WTC11 (cell line): ENCODE data around the gene DNMT3A. TPM values are rescaled to one million over a fixed set of nuclear protein-coding genes. Genes with fewer than 3 reads are reported as not detected.

Experiments used
- ATAC-seq: fragments of 200-7000 bp; cut with Tn5 transposase; 2 replicates; pipeline ENCODE4 v1.10.0; 2021; ENCODE audit warnings: mild to moderate bottlenecking, moderate library complexity
- CTCF ChIA-PET: fragments of 300-600 bp; sonication (Branson Sonifier 250); formaldehyde crosslinking; loops from one replicate; lab custom pipeline; 2021; ENCODE audit warnings: antibody characterized with exemption; lab: Charles Lee
- POLR2A ChIA-PET: fragments of 350-600 bp; sonication (Branson Sonifier 250); formaldehyde crosslinking; loops from one replicate; lab custom pipeline; 2021; ENCODE audit warnings: antibody characterized with exemption; lab: Charles Lee
- DNase-seq: peaks from one replicate; pipeline ENCODE4 v3.0.0; 2021; ENCODE audit warnings: low spot score
- H3K27ac Mint-ChIP-seq: 2 replicates; pipeline ENCODE4 v1.8.0; 2021; ENCODE audit warnings: mixed read lengths
- H3K27me3 Mint-ChIP-seq: 2 replicates; pipeline ENCODE4 v1.8.0; 2021; ENCODE audit warnings: low read depth, mild to moderate bottlenecking, moderate library complexity, mixed read lengths
- H3K36me3 Mint-ChIP-seq: 2 replicates; pipeline ENCODE4 v1.8.0; 2021; ENCODE audit warnings: mixed read lengths
- H3K4me1 Mint-ChIP-seq: 2 replicates; pipeline ENCODE4 v1.8.0; 2022; ENCODE audit warnings: mixed read lengths
- H3K4me3 Mint-ChIP-seq: 2 replicates; pipeline ENCODE4 v1.8.0; 2021; ENCODE audit warnings: mild to moderate bottlenecking, moderate library complexity, mixed read lengths
- H3K9me3 Mint-ChIP-seq: 2 replicates; pipeline ENCODE4 v1.8.0; 2021; ENCODE audit warnings: mixed read lengths
- E2F5 ChIP-seq: sonication (generic); formaldehyde crosslinking; IDR thresholded peaks from 2 replicates; pipeline ENCODE4 v1.8.1; 2022; ENCODE audit warnings: mild to moderate bottlenecking, moderate library complexity, missing genetic modification reagents
- ELF4 ChIP-seq: sonication (generic); formaldehyde crosslinking; IDR thresholded peaks from 2 replicates; pipeline ENCODE4 v1.8.1; 2022; ENCODE audit warnings: low read depth, mild to moderate bottlenecking, moderate library complexity, missing genetic modification reagents
- ERG ChIP-seq: fragments of 250-450 bp; sonication (Bioruptor Pico); IDR thresholded peaks from 2 replicates; pipeline ENCODE4 v1.8.0; 2021; ENCODE audit warnings: mild to moderate bottlenecking
- ESRRA ChIP-seq: sonication (generic); formaldehyde crosslinking; IDR thresholded peaks from 2 replicates; pipeline ENCODE4 v1.8.1; 2022; ENCODE audit warnings: mild to moderate bottlenecking, missing genetic modification reagents, borderline replicate concordance
- GABPB1 ChIP-seq: sonication (generic); formaldehyde crosslinking; IDR thresholded peaks from 2 replicates; pipeline ENCODE4 v1.8.1; 2023; ENCODE audit warnings: mild to moderate bottlenecking, missing genetic modification reagents
- HMGXB4 ChIP-seq: sonication (generic); formaldehyde crosslinking; IDR thresholded peaks from 2 replicates; pipeline ENCODE4 v1.8.1; 2023; ENCODE audit warnings: mild to moderate bottlenecking, moderate library complexity, missing genetic modification reagents
- IRF2 ChIP-seq: sonication (generic); formaldehyde crosslinking; IDR thresholded peaks from 2 replicates; pipeline ENCODE4 v1.8.0; 2022; ENCODE audit warnings: low read depth, missing genetic modification reagents, borderline replicate concordance
- NFE2L1 ChIP-seq: sonication (generic); formaldehyde crosslinking; IDR thresholded peaks from 2 replicates; pipeline ENCODE4 v1.8.1; 2023; ENCODE audit warnings: missing genetic modification reagents
- NR2C2 ChIP-seq: sonication (generic); formaldehyde crosslinking; IDR thresholded peaks from 2 replicates; pipeline ENCODE4 v1.8.0; 2022; ENCODE audit warnings: mild to moderate bottlenecking, missing genetic modification reagents
- PRRX2 ChIP-seq: fragments of 250-450 bp; sonication (Bioruptor Pico); IDR thresholded peaks from 2 replicates; pipeline ENCODE4 v1.8.0; 2021; ENCODE audit warnings: mild to moderate bottlenecking
- RELA ChIP-seq: sonication (generic); formaldehyde crosslinking; IDR thresholded peaks from 2 replicates; pipeline ENCODE4 v1.8.1; 2022; ENCODE audit warnings: missing genetic modification reagents, mild to moderate bottlenecking, borderline replicate concordance
- ZBTB21 ChIP-seq: sonication (generic); formaldehyde crosslinking; IDR thresholded peaks from 2 replicates; pipeline ENCODE4 v1.8.1; 2023; ENCODE audit warnings: mild to moderate bottlenecking, missing genetic modification reagents, borderline replicate concordance
- ZNF138 ChIP-seq: sonication (generic); formaldehyde crosslinking; conservative IDR thresholded peaks from 2 replicates; pipeline ENCODE4 v1.8.1; 2022; ENCODE audit warnings: mild to moderate bottlenecking, moderate library complexity, missing genetic modification reagents
- ZNF232 ChIP-seq: sonication (generic); formaldehyde crosslinking; IDR thresholded peaks from 2 replicates; pipeline ENCODE4 v1.8.0; 2022; ENCODE audit warnings: mild to moderate bottlenecking, missing genetic modification reagents
- total RNA-seq: library from RNA; stranded (reverse); gene quantifications from 3 replicates; pipeline ENCODE4 v1.2.3, GENCODE V29; 2021
- TF ChIP-seq, protein P1 (sequence below): sonication (generic); formaldehyde crosslinking; IDR thresholded peaks from 2 replicates; pipeline ENCODE4 v1.8.0; 2022; ENCODE audit warnings: mild to moderate bottlenecking, missing genetic modification reagents
- TF ChIP-seq, protein P2 (sequence below): sonication (generic); formaldehyde crosslinking; IDR thresholded peaks from 2 replicates; pipeline ENCODE4 v1.8.1; 2023; ENCODE audit warnings: mild to moderate bottlenecking, missing genetic modification reagents
- TF ChIP-seq, protein P3 (sequence below): sonication (generic); formaldehyde crosslinking; IDR thresholded peaks from 2 replicates; pipeline ENCODE4 v1.8.1; 2023; ENCODE audit warnings: mild to moderate bottlenecking, missing genetic modification reagents
- TF ChIP-seq, protein P4 (sequence below): fragments of 250-450 bp; sonication (Bioruptor Pico); IDR thresholded peaks from 2 replicates; pipeline ENCODE4 v1.9.0; 2021; ENCODE audit warnings: mild to moderate bottlenecking, borderline replicate concordance

The DNMT3A gene
- total RNA-seq, 1 experiment from 2014 or later: 154 TPM

- TF ChIP-seq ZNF232 (CRISPR knock-in tag) (no peak), NFE2L1 (CRISPR knock-in tag) (no peak)
- TF ChIP-seq, protein P1, sequence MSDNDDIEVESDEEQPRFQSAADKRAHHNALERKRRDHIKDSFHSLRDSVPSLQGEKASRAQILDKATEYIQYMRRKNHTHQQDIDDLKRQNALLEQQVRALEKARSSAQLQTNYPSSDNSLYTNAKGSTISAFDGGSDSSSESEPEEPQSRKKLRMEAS (CRISPR knock-in tag): peak; percentile 15; the same call in 1 of the 2 replicates
- TF ChIP-seq, protein P2, sequence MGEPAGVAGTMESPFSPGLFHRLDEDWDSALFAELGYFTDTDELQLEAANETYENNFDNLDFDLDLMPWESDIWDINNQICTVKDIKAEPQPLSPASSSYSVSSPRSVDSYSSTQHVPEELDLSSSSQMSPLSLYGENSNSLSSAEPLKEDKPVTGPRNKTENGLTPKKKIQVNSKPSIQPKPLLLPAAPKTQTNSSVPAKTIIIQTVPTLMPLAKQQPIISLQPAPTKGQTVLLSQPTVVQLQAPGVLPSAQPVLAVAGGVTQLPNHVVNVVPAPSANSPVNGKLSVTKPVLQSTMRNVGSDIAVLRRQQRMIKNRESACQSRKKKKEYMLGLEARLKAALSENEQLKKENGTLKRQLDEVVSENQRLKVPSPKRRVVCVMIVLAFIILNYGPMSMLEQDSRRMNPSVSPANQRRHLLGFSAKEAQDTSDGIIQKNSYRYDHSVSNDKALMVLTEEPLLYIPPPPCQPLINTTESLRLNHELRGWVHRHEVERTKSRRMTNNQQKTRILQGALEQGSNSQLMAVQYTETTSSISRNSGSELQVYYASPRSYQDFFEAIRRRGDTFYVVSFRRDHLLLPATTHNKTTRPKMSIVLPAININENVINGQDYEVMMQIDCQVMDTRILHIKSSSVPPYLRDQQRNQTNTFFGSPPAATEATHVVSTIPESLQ (CRISPR knock-in tag): no peak
Measured at GRCh38 chr2:25252291-25253152, 89.2 kb downstream of the DNMT3A start (continued).

GRCh38 chr2:25251422-25252273, 90.1 kb downstream of the DNMT3A start:
- CTCF ChIA-PET: interaction anchor here (0.6 to 3.9 kb wide), 10 partner anchors 22 to 1939 kb away, joined by 3 to 31 read pairs (median 4); no protein-coding TSS in a partner anchor
- H3K4me3 Mint-ChIP-seq: peak overlapping the region; percentile 82
- H3K27me3 Mint-ChIP-seq: no peaks in the 10 kb centered on the region; the same call in 1 of the 2 replicates
- TF ChIP-seq ELF4 (CRISPR knock-in tag) (0 out of 2 replicates have a peak, but pooled peaks have one; percentile 20), HMGXB4 (CRISPR knock-in tag) (peak; percentile 73; the same call in 1 of the 2 replicates), PRRX2 (no peak), IRF2 (no peak), ERG (CRISPR knock-in tag) (no peak), GABPB1 (CRISPR knock-in tag) (peak; percentile 48), NR2C2 (CRISPR knock-in tag) (peak; percentile 67), E2F5 (CRISPR knock-in tag) (0 out of 2 replicates have a peak, but pooled peaks have one; percentile 16), RELA (0 out of 2 replicates have a peak, but pooled peaks have one; percentile 31), ZBTB21 (0 out of 2 replicates have a peak, but pooled peaks have one; percentile 55), ESRRA (0 out of 2 replicates have a peak, but pooled peaks have one; percentile 31), ZNF138 (CRISPR knock-in tag) (0 out of 2 replicates have a peak, but pooled peaks have one; percentile 29)
- TF ChIP-seq, protein P3, sequence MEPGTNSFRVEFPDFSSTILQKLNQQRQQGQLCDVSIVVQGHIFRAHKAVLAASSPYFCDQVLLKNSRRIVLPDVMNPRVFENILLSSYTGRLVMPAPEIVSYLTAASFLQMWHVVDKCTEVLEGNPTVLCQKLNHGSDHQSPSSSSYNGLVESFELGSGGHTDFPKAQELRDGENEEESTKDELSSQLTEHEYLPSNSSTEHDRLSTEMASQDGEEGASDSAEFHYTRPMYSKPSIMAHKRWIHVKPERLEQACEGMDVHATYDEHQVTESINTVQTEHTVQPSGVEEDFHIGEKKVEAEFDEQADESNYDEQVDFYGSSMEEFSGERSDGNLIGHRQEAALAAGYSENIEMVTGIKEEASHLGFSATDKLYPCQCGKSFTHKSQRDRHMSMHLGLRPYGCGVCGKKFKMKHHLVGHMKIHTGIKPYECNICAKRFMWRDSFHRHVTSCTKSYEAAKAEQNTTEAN (CRISPR knock-in tag): peak; percentile 81
- TF ChIP-seq, protein P1 (CRISPR knock-in tag): peak; percentile 35; the same call in 1 of the 2 replicates
- TF ChIP-seq, protein P4, sequence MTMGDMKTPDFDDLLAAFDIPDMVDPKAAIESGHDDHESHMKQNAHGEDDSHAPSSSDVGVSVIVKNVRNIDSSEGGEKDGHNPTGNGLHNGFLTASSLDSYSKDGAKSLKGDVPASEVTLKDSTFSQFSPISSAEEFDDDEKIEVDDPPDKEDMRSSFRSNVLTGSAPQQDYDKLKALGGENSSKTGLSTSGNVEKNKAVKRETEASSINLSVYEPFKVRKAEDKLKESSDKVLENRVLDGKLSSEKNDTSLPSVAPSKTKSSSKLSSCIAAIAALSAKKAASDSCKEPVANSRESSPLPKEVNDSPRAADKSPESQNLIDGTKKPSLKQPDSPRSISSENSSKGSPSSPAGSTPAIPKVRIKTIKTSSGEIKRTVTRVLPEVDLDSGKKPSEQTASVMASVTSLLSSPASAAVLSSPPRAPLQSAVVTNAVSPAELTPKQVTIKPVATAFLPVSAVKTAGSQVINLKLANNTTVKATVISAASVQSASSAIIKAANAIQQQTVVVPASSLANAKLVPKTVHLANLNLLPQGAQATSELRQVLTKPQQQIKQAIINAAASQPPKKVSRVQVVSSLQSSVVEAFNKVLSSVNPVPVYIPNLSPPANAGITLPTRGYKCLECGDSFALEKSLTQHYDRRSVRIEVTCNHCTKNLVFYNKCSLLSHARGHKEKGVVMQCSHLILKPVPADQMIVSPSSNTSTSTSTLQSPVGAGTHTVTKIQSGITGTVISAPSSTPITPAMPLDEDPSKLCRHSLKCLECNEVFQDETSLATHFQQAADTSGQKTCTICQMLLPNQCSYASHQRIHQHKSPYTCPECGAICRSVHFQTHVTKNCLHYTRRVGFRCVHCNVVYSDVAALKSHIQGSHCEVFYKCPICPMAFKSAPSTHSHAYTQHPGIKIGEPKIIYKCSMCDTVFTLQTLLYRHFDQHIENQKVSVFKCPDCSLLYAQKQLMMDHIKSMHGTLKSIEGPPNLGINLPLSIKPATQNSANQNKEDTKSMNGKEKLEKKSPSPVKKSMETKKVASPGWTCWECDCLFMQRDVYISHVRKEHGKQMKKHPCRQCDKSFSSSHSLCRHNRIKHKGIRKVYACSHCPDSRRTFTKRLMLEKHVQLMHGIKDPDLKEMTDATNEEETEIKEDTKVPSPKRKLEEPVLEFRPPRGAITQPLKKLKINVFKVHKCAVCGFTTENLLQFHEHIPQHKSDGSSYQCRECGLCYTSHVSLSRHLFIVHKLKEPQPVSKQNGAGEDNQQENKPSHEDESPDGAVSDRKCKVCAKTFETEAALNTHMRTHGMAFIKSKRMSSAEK (CRISPR knock-in tag): no peak

More at GRCh38 chr2:25251422-25252273, 90.1 kb downstream of the DNMT3A start:
- H3K4me1 Mint-ChIP-seq: peaks cover 50% of the 10 kb centered on the region
- POLR2A ChIA-PET: interaction anchor here (1.0 to 2.9 kb wide), 11 partner anchors 9 to 61 kb away, joined by 4 to 14 read pairs (median 6); no protein-coding TSS in a partner anchor
- H3K27ac Mint-ChIP-seq: 0 out of 2 replicates have a peak overlapping the region, but pooled peaks have one; percentile 44
- peaks cover 52% of the 10 kb centered on the region for H3K36me3 Mint-ChIP-seq
- peak; percentile 57 for DNase-seq
- ATAC-seq: peak; percentile 39
- H3K9me3 Mint-ChIP-seq: 0 out of 2 replicates have a peak, but pooled peaks cover 5% of the 10 kb centered on the region
